Femur (tissue), 1 donor: ENCODE data around the gene PPARG.
"Not testable (repeated sequence)": the region's sequence is repeated elsewhere in the genome, so short reads cannot be mapped to it uniquely, and the experiment has no call there.

Source experiments
- DNase-seq: peaks from one replicate; pipeline ENCODE4 v3.0.0-alpha.2; 2017

PPARG gene

GRCh38 chr3:12383218-12383617 lies 94.3 kb downstream of the PPARG start:
- DNase-seq: no peak

- no peak for DNase-seq
Observed at GRCh38 chr3:12384451-12385233, 95.8 kb downstream of the PPARG start.

- not testable (repeated sequence) for DNase-seq
Observed at GRCh38 chr3:12386514-12387291, 97.8 kb downstream of the PPARG start.

- DNase-seq: no peak
Observed at GRCh38 chr3:12388185-12388584, 99.3 kb downstream of the PPARG start.

GRCh38 chr3:12392101-12392878 lies 103.4 kb downstream of the PPARG start:
- peak; percentile 36 for DNase-seq

GRCh38 chr3:12393894-12394293 lies 105.0 kb downstream of the PPARG start:
- DNase-seq: no peak

GRCh38 chr3:12394569-12395271 lies 105.8 kb downstream of the PPARG start:
- no peak for DNase-seq

GRCh38 chr3:12395349-12396012 lies 106.6 kb downstream of the PPARG start:
- no peak for DNase-seq

- DNase-seq: no peak
Observed at GRCh38 chr3:12396471-12396870, 107.6 kb downstream of the PPARG start.

GRCh38 chr3:12399226-12399625 lies 110.4 kb downstream of the PPARG start:
- DNase-seq: no peak

- DNase-seq: no peak
Observed at GRCh38 chr3:12400616-12401194, 111.8 kb downstream of the PPARG start.

GRCh38 chr3:12401208-12401607 lies 112.3 kb downstream of the PPARG start:
- no peak for DNase-seq

- DNase-seq: peak; percentile 50
Observed at GRCh38 chr3:12405432-12406272, 116.8 kb downstream of the PPARG start.

GRCh38 chr3:12408984-12409683 lies 120.3 kb downstream of the PPARG start:
- DNase-seq: no peak

- DNase-seq: no peak
Observed at GRCh38 chr3:12409684-12410596, 121.1 kb downstream of the PPARG start.

GRCh38 chr3:12413721-12414255 lies 124.9 kb downstream of the PPARG start:
- DNase-seq: no peak

GRCh38 chr3:12415014-12415680 lies 126.3 kb downstream of the PPARG start:
- no peak for DNase-seq

GRCh38 chr3:12416731-12417130 lies 127.9 kb downstream of the PPARG start:
- DNase-seq: no peak
